ENCODE data around the gene LGALS4. TPM values are rescaled to one million over a fixed set of nuclear protein-coding genes. Genes with fewer than 3 reads are reported as not detected.
"Not testable (repeated sequence)": the region's sequence is repeated elsewhere in the genome, so short reads cannot be mapped to it uniquely, and the experiment has no call there.

Gene LGALS4
- total RNA-seq, 2 experiments from 2014 or later = 0.59 to 1.1 TPM

DNA sequence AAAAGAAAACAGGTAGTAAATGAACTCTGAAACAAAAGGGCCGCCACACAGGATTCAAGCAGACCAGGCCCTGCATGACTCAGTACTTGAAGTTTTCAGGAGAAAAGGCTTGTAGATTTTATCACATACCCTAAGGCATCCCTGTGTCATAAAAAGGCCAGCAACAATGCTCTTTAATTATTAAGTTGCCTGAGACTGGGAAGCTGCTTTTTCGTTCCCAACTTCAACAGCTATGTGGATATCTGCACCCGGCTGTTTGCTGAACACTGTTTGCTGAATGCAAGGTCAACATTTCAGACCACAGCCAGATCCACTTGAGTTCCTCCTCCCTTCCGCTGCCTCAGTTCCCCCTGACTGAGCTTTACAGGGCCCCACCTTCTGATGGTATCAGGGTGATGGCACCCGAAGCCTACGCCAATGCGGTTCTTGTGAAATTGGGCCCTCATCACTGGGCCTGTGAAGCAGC, 24.9 kb upstream of the LGALS4 start:
- Mint-ChIP-seq H3K4me3 (no peak overlapping the region), H3K36me3 (ENCODE audit: low read depth) (peaks cover 76% of the 10 kb centered on the region), H3K9me3 (ENCODE audit: low read depth) (no peaks in the 10 kb centered on the region), H3K27ac (peak overlapping the region; percentile 69), H3K27me3 (no peaks in the 10 kb centered on the region), H3K4me1 (peaks cover 48% of the 10 kb centered on the region)
- CTCF ChIA-PET = interaction anchor here (0.6 kb wide), 2 partner anchors 16 to 24 kb away, joined by 3 read pairs; no protein-coding TSS in a partner anchor
- intact Hi-C loops (cut with DNase I, micrococcal nuclease) = loop anchor here in 1 of 2 experiments (1.0 to 2.0 kb wide), 2 partner anchors 101 to 108 kb away; no protein-coding TSS in a partner anchor
- POLR2A ChIA-PET = interaction anchor here (1.2 to 1.6 kb wide), 5 partner anchors 10 to 103 kb away, joined by 3 to 7 read pairs (median 5); partner anchors contain the start of gene NFKBIB
- ATAC-seq = no peak
- no peak for DNase-seq

DNA sequence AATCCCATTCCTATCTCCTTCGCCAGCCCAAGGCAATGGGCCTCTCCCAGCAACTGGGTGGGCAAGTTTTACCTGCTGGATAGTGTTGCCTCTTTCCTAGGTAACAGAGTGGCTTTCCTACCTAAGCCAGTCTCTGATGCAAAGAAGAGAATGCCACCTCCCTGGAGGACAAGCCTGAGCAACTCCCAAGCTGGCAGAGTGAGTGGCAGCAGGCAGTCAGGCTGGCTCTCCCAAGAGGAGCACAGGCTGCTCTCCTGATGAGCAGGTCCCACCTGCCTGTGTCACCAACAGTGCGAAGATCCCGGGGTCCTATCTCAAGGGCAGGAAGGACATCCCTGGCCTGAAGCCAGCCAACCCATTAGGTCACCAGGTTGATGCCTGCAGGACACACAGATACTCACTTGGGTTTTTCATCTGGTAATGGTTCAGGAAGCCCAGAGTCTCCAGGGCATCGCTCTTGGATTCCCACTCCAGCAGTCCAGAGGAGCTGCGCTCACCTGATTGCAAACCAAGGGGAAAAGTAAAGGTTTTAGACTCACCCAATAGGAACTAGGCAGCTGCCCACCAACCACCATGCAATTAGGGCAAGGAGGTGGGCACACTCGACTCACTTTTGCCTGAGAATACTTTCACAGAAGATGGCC, 24.4 kb upstream of the LGALS4 start:
- intact Hi-C loops (cut with DNase I, micrococcal nuclease) = no loop called here
- CTCF ChIA-PET = no interaction called here
- H3K9me3 Mint-ChIP-seq (ENCODE audit: low read depth) = no peaks in the 10 kb centered on the region

DNA sequence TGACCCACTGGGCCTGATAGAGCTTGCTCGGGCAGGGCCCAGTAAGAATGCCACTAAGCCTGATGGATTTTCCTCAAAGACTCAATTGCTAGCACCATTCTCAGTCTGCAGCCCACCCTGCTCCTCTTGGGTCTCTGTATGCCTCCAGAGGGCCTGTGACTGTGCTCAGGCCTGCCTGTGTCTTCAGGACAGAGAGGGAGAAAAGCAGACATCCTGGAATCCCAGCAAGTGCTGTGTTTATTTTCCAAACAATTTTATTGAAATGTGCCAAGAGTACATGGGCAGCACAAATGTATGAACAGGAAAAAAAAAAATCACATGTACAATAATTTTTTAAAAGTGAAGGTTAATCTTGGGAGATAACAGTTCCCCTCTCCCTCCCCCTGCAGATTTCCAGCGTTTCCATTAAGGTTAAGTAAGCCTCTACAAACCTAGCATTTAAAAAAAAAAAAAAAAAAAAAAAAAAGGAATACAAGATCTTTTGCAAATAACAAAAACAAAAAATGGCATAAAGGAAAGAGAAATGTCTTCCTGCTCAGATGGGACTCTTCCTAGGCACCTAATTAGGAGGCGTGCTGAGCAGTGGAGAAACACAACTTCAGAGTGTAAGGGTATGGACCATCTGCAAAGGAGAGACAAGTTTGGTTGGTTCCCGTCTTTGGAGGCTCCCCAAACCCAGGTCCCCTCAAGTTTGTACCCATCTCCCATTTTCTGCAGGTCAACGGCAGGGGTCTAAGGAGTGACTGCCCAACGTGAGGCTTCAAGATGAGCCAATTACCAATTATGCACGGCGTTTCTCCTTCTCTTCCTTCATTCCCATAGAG, 23.6 kb upstream of the LGALS4 start:
- ATAC-seq = no peak
- H3K4me1 Mint-ChIP-seq = peaks cover 42% of the 10 kb centered on the region
- POLR2A ChIA-PET = interaction anchor here (0.6 to 0.8 kb wide), 4 partner anchors 8 to 101 kb away, joined by 3 to 5 read pairs (median 4); no protein-coding TSS in a partner anchor

More for the DNA sequence above, 24.4 kb upstream of the LGALS4 start:
- peaks cover 72% of the 10 kb centered on the region for H3K36me3 Mint-ChIP-seq (ENCODE audit: low read depth)
- H3K27ac Mint-ChIP-seq = peak overlapping the region; percentile 69
- no peak for DNase-seq
- H3K4me1 Mint-ChIP-seq = peaks cover 45% of the 10 kb centered on the region
- H3K27me3 Mint-ChIP-seq = no peaks in the 10 kb centered on the region
- POLR2A ChIA-PET = interaction anchor here (1.2 to 1.6 kb wide), 3 partner anchors 12 to 63 kb away, joined by 3 to 5 read pairs (median 4); partner anchors contain the start of gene NFKBIB
- ATAC-seq = no peak
- H3K4me3 Mint-ChIP-seq = no peak overlapping the region

DNA sequence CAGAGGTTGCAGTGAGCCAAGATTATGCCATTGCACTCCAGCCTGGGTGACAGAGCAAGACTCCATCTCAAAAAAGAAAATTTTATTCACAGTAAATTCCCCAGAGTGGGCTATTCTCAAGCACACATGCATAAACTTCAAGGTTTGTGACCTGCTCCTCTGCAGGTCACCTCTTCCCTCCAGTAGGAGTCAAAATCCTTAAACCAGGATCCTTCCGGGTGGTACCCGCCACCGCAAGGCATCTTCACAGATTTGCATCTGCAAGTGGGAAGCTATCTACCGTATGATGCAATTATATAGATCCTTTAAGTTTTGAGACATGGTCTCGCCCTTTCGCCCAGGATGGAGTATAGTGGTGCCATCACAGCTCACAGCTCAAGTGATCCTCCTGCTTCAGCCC, 21.8 kb upstream of the LGALS4 start:
- ATAC-seq (no peak), DNase-seq (no peak)
- peak overlapping the region; percentile 65 for H3K27ac Mint-ChIP-seq
- CTCF ChIA-PET = interaction anchor here (0.6 to 1.9 kb wide), 8 partner anchors 10 to 614 kb away, joined by 3 to 6 read pairs (median 4); partner anchors contain the start of genes MRPS12 and SARS2
- no peaks in the 10 kb centered on the region for H3K9me3 Mint-ChIP-seq (ENCODE audit: low read depth)
- H3K27me3 Mint-ChIP-seq = no peaks in the 10 kb centered on the region
- H3K4me1 Mint-ChIP-seq = peaks cover 37% of the 10 kb centered on the region
- POLR2A ChIA-PET = interaction anchor here (0.7 to 1.4 kb wide), 2 partner anchors 8 to 9 kb away, joined by 4 to 9 read pairs; no protein-coding TSS in a partner anchor
- H3K4me3 Mint-ChIP-seq = no peak overlapping the region
- peaks cover 58% of the 10 kb centered on the region for H3K36me3 Mint-ChIP-seq (ENCODE audit: low read depth)
- intact Hi-C loops (cut with DNase I, micrococcal nuclease) = loop anchor here in 1 of 2 experiments (5.0 kb wide), 2 partner anchors 447 to 572 kb away; partner anchors contain the start of genes GGN, SPINT2 and SPRED3

More for the DNA sequence above, 23.6 kb upstream of the LGALS4 start:
- intact Hi-C loops (cut with DNase I, micrococcal nuclease) = no loop called here
- CTCF ChIA-PET = interaction anchor here (1.7 kb wide), 1 partner anchor 51 kb away, joined by 5 read pairs; no protein-coding TSS in a partner anchor
- H3K27me3 Mint-ChIP-seq = no peaks in the 10 kb centered on the region
- no peaks in the 10 kb centered on the region for H3K9me3 Mint-ChIP-seq (ENCODE audit: low read depth)
- no peak for DNase-seq
- H3K4me3 Mint-ChIP-seq = no peak overlapping the region
- peak overlapping the region; percentile 42 for H3K27ac Mint-ChIP-seq
- peaks cover 67% of the 10 kb centered on the region for H3K36me3 Mint-ChIP-seq (ENCODE audit: low read depth)

DNA sequence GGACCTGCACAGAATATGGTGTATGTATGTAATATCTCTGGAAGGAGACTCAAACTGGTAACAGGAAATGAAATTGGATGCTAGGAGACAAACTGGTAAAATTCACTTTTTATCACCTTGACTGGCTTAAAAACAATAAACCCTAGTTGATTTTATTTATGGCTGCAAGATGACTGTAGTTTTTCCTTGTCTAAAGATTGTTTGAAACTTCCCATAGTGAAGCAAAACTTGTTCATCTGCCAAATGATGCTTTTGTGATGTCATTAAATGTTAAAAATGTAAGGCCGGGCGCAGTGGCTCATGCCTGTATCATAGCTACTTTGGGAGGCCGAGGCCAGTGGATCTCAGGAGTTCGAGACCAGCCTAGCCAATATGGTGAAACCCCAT, 21.4 kb upstream of the LGALS4 start:
- intact Hi-C loops (cut with DNase I, micrococcal nuclease) = loop anchor here in 1 of 2 experiments (5.0 kb wide), 2 partner anchors 447 to 572 kb away; partner anchors contain the start of genes GGN, SPINT2 and SPRED3
- ATAC-seq (no peak), DNase-seq (no peak)
- Mint-ChIP-seq H3K27me3 (no peaks in the 10 kb centered on the region), H3K36me3 (ENCODE audit: low read depth) (peaks cover 53% of the 10 kb centered on the region), H3K4me1 (peaks cover 32% of the 10 kb centered on the region), H3K27ac (peak overlapping the region; percentile 61), H3K4me3 (no peak overlapping the region), H3K9me3 (ENCODE audit: low read depth) (no peaks in the 10 kb centered on the region)
- POLR2A ChIA-PET = interaction anchor here (0.7 to 1.4 kb wide), 2 partner anchors 8 to 10 kb away, joined by 4 to 9 read pairs; no protein-coding TSS in a partner anchor
- CTCF ChIA-PET = interaction anchor here (0.9 to 1.9 kb wide), 4 partner anchors 10 to 96 kb away, joined by 3 to 6 read pairs (median 4); partner anchors contain the start of genes MRPS12 and SARS2

DNA sequence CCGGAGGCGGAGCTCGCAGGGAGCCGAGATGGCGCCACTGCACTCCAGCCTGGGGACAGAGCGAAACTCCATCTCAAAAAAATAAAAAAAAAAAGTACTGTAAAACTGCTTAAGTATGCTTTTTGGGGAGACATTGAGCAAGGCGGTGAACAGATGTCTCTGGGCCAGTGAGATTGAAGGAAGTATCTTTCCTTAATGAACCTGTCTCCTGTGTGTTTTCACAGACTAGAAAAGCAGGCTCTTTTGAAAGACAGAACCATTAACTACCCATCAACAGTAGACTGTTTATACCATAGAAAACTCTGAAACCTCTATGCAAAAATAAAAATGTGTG, 20.3 kb upstream of the LGALS4 start:
- peak overlapping the region; percentile 29 for H3K27ac Mint-ChIP-seq
- H3K36me3 Mint-ChIP-seq (ENCODE audit: low read depth) = peaks cover 46% of the 10 kb centered on the region
- DNase-seq = no peak

DNA sequence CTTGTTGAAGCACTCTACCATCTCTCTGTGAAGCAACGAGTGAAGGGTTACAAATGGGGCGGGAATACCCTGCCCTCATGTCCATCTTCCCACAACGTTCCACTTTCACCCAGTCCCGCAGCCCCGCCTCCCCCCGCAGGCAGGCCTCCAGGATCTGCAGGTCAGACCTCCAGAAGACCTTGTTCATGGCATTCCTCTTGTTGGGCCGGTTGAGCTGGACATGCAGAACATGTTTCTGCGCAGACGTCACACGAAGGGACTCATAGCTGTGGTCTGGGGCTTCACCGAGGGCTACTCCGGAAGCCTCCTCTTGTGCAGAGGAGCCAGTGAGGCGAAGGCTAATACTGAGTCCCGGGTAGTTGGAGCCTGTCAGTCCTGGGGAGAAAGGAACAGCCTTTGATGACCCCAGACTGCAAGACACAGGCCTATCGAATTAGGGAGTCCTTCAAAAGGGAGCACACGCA, 18.4 kb upstream of the LGALS4 start:
- peak; percentile 53 for ATAC-seq
- peak; percentile 58 for DNase-seq
- peak overlapping the region; percentile 87 for H3K4me3 Mint-ChIP-seq
- H3K27me3 Mint-ChIP-seq = no peaks in the 10 kb centered on the region
- peak overlapping the region; percentile 83 for H3K27ac Mint-ChIP-seq
- intact Hi-C loops (cut with DNase I, micrococcal nuclease) = loop anchor here (1.0 to 5.0 kb wide), 11 partner anchors 18 to 569 kb away; partner anchors contain the start of genes NFKBIB (in 2 of the 2), SIRT2 (in 2 of the 2), ACTN4 (in 1 of the 2) and EIF3K (in 1 of the 2)
- H3K36me3 Mint-ChIP-seq (ENCODE audit: low read depth) = peaks cover 39% of the 10 kb centered on the region
- ChIA-PET POLR2A (interaction anchor here (1.0 to 1.2 kb wide), 4 partner anchors 10 to 100 kb away, joined by 3 to 28 read pairs (median 11); partner anchors contain the start of genes MRPS12 and SARS2), CTCF (interaction anchor here (0.8 to 1.8 kb wide), 7 partner anchors 11 to 469 kb away, joined by 3 to 9 read pairs (median 5); partner anchors contain the start of genes FAM98C, MRPS12 and SARS2)
- H3K4me1 Mint-ChIP-seq = peaks cover 25% of the 10 kb centered on the region
- H3K9me3 Mint-ChIP-seq (ENCODE audit: low read depth) = no peaks in the 10 kb centered on the region

More for the DNA sequence above, 20.3 kb upstream of the LGALS4 start:
- H3K4me1 Mint-ChIP-seq = peaks cover 24% of the 10 kb centered on the region
- H3K27me3 Mint-ChIP-seq = no peaks in the 10 kb centered on the region
- CTCF ChIA-PET = interaction anchor here (1.7 kb wide), 1 partner anchor 105 kb away, joined by 5 read pairs; no protein-coding TSS in a partner anchor
- intact Hi-C loops (cut with DNase I, micrococcal nuclease) = loop anchor here in 1 of 2 experiments (5.0 kb wide), 2 partner anchors 446 to 571 kb away; partner anchors contain the start of genes GGN, SPINT2 and SPRED3
- no peak for ATAC-seq
- POLR2A ChIA-PET = no interaction called here
- peak overlapping the region; percentile 2 for H3K4me3 Mint-ChIP-seq
- no peaks in the 10 kb centered on the region for H3K9me3 Mint-ChIP-seq (ENCODE audit: low read depth)

DNA sequence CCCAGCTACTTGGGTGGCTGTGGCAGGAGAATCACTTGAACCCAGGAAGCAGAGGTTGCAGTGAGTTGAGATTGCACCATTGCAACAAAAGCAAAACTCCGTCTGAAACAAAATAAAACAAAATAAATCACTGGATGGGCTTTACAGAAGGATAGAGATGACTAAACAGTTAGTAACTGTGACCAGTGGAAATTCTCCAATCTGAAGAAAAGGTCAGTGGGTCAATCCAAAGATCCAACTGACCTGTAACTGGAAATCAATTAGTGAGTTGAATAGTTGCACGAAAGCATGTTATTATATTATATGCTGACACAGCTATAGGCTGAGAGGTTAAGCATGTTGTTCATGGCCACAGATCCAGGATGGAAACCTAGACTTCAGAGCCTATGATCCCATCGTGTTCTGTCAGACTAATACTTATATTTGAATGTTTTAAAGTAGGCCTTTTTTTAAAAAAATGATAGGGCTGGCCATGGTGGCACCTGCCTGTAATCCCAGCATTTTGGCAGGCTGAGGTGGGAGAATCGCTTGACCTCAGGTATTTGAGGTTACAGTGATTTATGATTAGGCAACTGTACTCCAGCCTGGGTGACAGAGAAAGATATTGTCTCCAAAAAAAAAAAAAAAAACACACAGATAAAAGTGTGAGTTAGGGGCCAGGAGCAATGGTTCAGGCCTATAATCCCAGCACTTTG, 17.4 kb upstream of the LGALS4 start:
- H3K27ac Mint-ChIP-seq = peak overlapping the region; percentile 83
- no peaks in the 10 kb centered on the region for H3K9me3 Mint-ChIP-seq (ENCODE audit: low read depth)
- H3K4me1 Mint-ChIP-seq = peaks cover 25% of the 10 kb centered on the region
- POLR2A ChIA-PET = no interaction called here
- intact Hi-C loops (cut with DNase I, micrococcal nuclease) = loop anchor here in 1 of 2 experiments (2.0 to 5.0 kb wide), 3 partner anchors 63 to 568 kb away; partner anchors contain the start of genes GGN, SPINT2 and SPRED3
- no peaks in the 10 kb centered on the region for H3K27me3 Mint-ChIP-seq
- DNase-seq (no peak), ATAC-seq (no peak)
- H3K4me3 Mint-ChIP-seq = peak overlapping the region; percentile 87
- H3K36me3 Mint-ChIP-seq (ENCODE audit: low read depth) = peaks cover 34% of the 10 kb centered on the region
- CTCF ChIA-PET = interaction anchor here (0.5 to 1.8 kb wide), 3 partner anchors 196 to 468 kb away, joined by 3 to 9 read pairs (median 5); no protein-coding TSS in a partner anchor

DNA sequence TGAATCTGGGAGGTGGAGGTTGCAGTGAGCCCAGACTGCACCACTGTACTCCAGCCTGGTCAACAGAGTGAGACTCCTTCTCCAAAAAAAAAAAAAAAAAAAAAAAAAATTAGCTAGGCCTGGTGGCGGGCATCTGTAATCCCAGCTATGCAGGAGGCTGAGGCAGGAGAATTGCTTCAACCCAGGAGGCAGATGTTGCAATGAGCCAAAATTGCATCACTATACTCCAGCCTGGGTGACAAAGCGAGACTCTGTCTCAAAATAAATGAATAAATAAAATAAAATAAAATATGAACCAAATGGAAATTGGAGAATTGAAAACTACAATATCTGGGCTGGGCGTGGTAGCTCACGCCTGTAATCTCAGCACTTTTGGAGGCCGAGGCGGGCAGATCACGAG, 16.5 kb upstream of the LGALS4 start:
- H3K27me3 Mint-ChIP-seq; H3K4me3 Mint-ChIP-seq; POLR2A ChIA-PET; ATAC-seq; H3K27ac Mint-ChIP-seq; DNase-seq; H3K9me3 Mint-ChIP-seq (ENCODE audit: low read depth); intact Hi-C loops (cut with DNase I, micrococcal nuclease); CTCF ChIA-PET: not testable (repeated sequence)
- peaks cover 31% of the 10 kb centered on the region for H3K36me3 Mint-ChIP-seq (ENCODE audit: low read depth)
- H3K4me1 Mint-ChIP-seq = peaks cover 25% of the 10 kb centered on the region
